GM19238 (cell line): Measurements from ENCODE around the gene HEBP1.

Experiments
- DNase-seq: peaks from one replicate; pipeline ENCODE4 v3.0.0; 2011; ENCODE audit warnings: low spot score; ENCODE audit not compliant: insufficient read length

HEBP1 gene

DNA sequence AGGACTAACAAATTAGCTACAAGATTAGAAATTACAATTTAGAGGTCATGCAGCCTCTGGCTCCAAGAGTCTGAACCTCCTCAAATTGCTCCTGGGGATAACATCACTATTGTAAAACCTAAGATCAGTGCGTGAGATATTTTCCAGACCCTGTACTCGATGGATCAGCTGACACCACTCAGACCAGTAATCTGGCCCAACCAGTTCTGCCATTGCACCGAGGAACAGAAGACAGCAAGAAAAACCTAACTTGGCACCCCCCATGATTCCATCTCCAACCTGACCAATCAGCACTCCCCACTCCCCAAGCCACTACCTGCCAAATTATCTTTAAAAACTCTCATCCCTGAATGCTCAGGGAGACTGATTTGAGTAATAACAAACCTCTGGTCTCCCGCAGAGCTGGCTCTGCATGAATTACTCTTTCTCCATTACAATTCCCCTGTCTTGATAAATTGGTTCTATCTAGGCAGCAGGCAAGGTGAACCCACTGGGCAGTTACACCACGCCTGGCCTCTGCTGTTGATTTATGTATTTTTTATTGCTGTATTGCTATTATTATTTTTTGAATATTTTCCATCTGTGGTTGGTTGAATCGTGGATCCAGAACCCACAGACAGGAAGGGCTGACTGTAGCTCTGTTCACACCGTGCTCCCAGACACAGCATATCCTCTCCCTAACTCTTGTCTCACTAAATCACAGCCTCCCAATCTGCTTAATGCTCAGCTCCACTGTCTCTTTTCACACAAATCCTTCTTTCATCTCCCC, 9.2 kb downstream of the HEBP1 start:
- DNase-seq: no peak

DNA sequence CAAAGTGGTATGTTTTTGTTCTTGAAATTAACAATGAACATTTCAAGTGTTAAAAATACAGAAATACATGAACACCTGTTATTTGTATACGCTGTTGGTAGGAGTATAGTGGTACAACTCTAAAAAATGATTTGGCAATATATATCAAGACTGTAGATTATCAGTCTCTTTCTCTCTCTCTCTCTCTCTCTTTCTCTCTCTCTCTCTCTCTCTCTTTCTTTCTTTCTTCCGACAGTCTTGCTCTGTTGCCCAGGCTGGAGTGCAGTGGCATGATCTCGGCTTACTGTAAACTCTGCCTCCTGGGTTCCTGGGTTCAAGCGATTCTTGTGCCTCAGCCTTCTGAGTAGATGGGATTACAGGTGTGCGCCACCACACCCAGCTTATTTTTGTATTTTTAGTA, 12.6 kb downstream of the HEBP1 start:
- no peak for DNase-seq

DNA sequence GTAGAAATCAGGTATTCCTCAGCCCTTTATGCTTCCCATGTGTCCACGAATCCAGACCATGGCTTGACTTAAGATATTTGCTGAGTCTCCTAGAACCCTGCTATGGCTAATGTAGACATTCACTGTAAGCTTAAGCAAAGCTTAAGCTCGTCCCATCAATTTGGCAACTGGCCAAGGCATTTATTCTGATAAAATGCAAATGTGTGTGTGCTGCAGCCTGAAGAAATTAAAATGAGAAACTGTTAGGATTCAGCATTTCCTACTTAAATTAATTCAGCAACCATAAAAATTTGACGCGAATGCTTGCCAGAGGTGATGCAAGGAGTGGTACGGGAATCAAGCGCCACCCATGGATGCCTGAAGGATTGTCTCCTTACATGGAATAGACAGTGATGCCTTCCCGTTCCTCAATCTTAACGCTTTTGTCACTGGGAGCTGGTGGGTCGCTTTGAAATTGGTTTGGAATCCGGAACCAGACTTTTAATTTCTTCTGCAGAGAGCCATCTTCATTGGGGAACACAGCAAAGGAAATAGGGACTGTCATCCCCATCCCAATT, 13.2 kb downstream of the HEBP1 start:
- no peak for DNase-seq

GRCh38 chr12:12985817-12986408, 14.2 kb downstream of the HEBP1 start:
- no peak for DNase-seq

GRCh38 chr12:12984149-12984548, 15.9 kb downstream of the HEBP1 start:
- DNase-seq: no peak

GRCh38 chr12:12983420-12984035, 16.5 kb downstream of the HEBP1 start:
- DNase-seq: no peak

- no peak for DNase-seq
These were observed 17.7 kb downstream of the HEBP1 start for GRCh38 chr12:12982331-12982730.

- DNase-seq: no peak
These were observed 20.3 kb downstream of the HEBP1 start for GRCh38 chr12:12979731-12980259.

- DNase-seq: no peak
These were observed 20.9 kb downstream of the HEBP1 start for GRCh38 chr12:12979126-12979525.

DNA sequence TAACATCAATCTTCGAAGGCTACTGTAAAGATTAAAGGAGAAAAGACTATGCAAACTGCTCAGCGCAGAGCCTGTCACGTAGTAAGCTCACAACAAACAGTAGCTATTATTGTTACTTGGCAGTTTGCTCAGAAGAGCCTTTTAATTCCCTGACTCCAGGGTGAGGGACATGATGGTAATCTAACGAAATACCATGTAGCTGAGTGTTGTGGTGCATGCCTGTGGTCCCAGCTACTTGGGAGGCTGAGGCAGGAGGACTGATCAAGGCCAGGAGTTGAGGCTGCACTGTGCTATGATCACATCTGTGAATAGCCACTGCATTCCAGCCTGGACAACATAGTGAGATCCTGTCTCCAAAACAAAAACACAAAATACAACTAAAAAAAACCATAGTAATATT, 22.8 kb downstream of the HEBP1 start:
- no peak for DNase-seq

DNA sequence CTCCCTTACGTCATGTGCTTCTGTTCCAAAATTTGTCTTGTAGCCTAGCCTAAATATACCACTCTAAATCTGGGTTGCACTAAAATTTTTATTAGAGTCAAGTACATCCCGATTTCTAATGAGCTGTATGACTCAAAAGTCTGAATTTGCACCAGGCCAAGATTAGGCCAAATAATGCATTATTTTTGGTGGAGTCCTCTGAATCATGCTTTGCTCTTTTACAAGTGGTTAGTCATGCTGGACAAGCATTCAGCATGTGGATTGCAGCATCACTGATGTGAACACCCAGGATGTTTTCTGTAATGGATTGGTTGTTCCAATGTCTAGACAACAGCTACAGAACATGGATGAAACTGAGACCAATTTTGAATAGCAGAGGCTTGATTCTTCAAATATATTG, 23.7 kb downstream of the HEBP1 start:
- DNase-seq: no peak

DNA sequence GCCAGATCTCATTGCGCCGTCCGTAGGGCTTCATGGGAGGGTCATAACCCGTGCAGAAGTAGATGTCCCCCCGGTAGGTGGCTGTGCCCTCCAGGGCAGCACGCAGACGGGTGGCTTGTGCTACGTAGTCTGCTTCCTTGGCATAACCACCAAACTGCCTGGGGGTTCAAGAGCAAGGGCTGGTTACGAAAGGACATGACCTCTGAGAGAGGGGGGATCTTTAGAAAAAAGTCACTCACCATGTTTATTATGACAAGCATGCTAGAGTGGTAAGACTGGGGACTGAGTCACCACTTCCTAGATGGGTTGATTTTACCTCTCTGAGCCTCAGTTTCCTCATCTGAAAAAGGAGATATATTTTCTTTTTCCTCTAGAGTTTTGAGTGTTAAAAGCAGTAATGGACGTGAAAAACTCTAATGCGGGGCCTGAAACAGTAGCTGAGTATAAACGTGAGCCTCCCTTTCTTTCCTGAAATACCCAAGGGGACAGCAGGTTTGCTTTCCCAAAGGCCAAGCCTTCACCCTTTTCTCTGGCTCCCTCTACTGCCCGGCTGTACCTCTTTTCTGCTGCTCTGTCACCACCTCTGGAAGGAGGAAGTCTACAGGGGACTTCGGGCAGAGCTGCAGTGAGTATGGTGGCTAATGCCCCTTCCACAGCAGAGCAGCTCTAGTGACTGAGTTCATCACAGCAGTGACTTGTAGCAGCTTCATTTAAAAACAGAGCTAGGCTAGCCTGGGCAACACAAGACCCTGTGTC, 24.6 kb downstream of the HEBP1 start:
- no peak for DNase-seq

DNA sequence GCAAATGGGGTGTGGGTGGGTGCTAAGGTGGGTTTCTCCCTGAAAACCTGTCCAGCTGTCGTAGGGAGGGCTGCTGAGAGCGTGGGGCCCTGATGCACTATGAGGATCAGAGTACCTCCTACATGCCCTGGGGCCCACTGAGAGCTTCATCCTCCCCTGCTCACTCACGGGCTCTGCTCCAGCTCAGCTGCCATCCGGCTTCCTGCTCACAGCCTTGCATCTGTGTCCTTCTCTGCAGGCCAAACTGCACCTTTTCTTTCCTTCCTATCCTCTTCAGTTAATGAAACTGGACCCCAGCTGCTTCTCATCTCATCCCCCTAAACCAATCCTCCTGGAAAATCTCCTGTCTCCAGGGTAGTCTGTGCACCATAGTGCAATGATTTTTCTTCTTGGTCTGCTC, 25.9 kb downstream of the HEBP1 start:
- no peak for DNase-seq

DNA sequence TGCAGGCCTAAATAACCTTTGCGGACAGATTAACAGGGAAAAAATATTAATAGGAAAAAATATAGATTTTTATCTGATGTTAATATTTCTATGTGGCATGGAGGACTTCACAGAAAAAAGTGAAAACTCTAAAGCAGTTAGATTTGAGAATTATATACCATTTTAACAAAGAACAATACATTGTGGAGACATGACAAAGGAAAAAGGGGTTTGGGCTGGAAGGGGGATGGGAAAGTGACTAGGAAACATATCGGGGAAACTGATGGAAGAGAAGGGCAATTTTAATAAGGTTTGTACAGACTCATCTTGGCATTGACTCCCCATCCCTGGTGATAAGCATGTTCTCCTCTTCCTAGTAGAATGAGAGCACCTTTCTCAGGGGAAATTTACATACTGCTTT, 27.0 kb downstream of the HEBP1 start:
- no peak for DNase-seq

DNA sequence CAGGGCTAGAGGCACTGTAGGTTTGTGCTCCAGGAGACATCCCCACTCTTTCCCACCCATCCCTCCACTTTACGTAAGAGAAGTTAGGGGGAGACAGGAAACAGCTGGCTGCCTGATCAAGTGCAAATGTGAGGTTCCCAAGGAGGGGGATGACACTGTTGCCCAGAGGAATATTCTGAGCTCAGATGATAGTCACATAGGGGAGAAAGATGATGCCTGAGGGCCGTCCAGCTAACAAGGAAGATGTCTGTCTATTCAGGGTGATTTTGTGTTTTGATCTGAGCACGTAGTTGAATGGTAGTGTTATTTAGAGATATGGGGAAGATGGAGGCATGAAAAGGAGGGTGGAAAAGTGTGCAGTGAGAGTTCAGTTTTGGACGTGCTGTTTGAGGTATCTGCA, 34.2 kb downstream of the HEBP1 start:
- no peak for DNase-seq

GRCh38 chr12:12964255-12964654, 35.8 kb downstream of the HEBP1 start:
- DNase-seq: no peak

DNA sequence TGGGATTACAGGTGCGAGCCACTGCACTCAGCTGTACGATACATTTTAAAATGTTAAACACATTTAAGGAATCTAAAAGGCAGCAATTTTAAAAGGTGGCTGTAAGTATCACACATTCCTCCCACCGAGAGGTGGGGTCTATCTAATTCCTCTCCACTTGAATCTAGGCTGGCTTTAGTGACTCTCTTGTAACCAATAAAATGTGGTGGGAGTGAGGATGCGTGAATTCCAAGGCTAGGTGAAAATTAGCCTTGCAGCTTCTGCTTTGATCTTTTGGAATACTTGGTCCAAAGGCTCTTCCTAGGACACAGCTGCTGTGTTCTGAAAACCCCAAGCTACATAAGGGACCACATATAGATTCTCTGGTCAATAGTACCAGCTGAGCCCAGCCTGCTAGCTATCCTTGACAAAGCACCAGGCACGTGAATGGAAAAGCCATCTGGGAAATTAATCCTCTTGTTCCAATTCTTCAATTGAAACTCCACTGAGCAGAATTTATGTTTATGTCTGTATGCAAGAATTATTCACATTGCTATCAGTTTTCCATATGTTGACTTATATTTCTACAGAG, 39.3 kb downstream of the HEBP1 start:
- DNase-seq: no peak

DNA sequence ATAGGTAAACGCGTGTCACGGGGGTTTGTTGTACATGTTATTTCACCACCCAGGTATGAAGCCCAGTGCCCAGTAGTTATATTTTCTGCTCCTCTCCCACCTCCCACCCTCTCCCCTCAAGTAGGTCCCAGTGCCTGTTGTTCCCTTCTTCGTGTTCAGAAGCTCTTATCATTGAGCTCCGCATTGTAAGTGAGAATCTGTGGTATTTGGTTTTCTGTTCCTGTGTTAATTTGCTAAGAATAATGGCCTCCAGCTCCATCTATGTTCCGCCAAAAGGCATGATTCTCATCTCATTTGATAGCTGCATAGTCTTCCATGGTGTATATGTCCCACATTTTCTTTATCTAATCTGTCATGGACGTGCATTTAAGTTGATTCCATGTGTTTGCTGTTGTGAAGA, 41.2 kb downstream of the HEBP1 start:
- no peak for DNase-seq

DNA sequence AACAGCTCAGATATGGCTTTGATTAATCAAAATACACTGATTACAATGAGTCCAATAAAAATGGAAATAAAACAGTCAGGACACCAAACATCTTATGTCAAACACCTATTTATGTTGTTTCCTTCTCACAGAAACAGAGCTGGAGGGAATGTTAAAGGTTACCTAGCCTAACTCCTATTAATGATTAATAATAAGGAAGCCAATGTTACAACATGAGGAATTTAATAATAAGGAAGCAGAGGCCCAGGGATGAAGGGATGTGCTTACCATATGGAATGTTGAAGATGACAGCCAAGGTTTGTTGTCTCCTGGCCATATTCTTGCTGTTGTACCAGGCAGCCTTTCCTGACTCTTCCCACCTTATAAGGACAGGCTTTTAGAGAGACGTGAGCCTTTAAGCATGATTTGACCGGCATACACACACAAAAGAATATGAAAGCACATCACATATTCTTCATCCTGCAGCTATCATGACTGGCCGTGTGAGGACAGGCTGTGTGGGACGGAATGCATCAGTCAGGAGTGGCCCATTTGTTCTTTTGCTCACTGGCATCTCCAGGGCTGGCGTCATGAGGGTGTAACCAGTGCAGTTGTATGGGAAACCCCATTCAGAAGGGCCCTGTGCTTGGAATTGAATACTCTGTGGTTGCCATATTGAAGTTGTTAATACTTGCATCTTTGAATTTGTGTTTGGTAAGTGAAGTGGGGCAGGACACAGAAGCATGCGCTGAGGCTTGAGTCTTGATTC, 45.0 kb downstream of the HEBP1 start:
- no peak for DNase-seq

GRCh38 chr12:12954356-12954755, 45.7 kb downstream of the HEBP1 start:
- no peak for DNase-seq

- DNase-seq: no peak
These were observed 48.0 kb downstream of the HEBP1 start, which contains the start of gene GPRC5D for GRCh38 chr12:12952036-12952435. Gene GPRC5D (minus strand): TSS chr12:12952170. CDS start chr12:12950384, 1,786 bp downstream.
